Smooth muscle cell (in vitro differentiated cells): ENCODE data around the gene TECPR2. TPM values are rescaled to one million over a fixed set of nuclear protein-coding genes. Genes with fewer than 3 reads are reported as not detected.

Source experiments
- DNase-seq: peaks from one replicate; lab custom pipeline; 2025; ENCODE audit not compliant: unreplicated experiment; lab: John Stamatoyannopoulos, UW
- H2AFZ ChIP-seq: fragments of 200-600 bp; sonication (generic); 2 replicates; pipeline ENCODE4 v1.6.0; 2016; ENCODE audit warnings: antibody characterized with exemption, low read depth, mild to moderate bottlenecking
- H3F3A ChIP-seq: fragments of 200-600 bp; sonication (generic); 2 replicates; pipeline ENCODE4 v1.6.0; 2017; ENCODE audit warnings: antibody characterized with exemption, low read depth
- H3K27ac ChIP-seq: fragments of 200-600 bp; sonication (generic); 2 replicates; pipeline ENCODE4 v1.5.1; 2016; ENCODE audit warnings: low read depth, mild to moderate bottlenecking
- H3K27me3 ChIP-seq: fragments of 200-600 bp; sonication (generic); 2 replicates; pipeline ENCODE4 v1.6.1; 2016; ENCODE audit warnings: low read depth, mild to moderate bottlenecking
- H3K36me3 ChIP-seq: fragments of 200-600 bp; sonication (generic); 2 replicates; pipeline ENCODE4 v1.5.1; 2016; ENCODE audit warnings: low read depth
- H3K4me1 ChIP-seq: fragments of 200-600 bp; sonication (generic); 2 replicates; pipeline ENCODE4 v1.5.1; 2016; ENCODE audit warnings: low read depth
- H3K4me2 ChIP-seq: fragments of 200-600 bp; sonication (generic); 2 replicates; pipeline ENCODE4 v1.6.0; 2016; ENCODE audit warnings: mild to moderate bottlenecking
- H3K4me3 ChIP-seq: fragments of 200-600 bp; sonication (generic); 2 replicates; pipeline ENCODE4 v1.5.1; 2016; ENCODE audit warnings: mild to moderate bottlenecking
- H3K79me2 ChIP-seq: fragments of 200-600 bp; sonication (generic); 2 replicates; pipeline ENCODE4 v1.6.0; 2016; ENCODE audit warnings: low read depth, mild to moderate bottlenecking
- H3K9ac ChIP-seq: fragments of 200-600 bp; sonication (generic); 2 replicates; pipeline ENCODE4 v1.6.0; 2016; ENCODE audit warnings: low read depth
- H3K9me3 ChIP-seq: fragments of 200-600 bp; sonication (generic); replicated peaks from 2 replicates; pipeline ENCODE4 v1.5.1; 2016; ENCODE audit warnings: low read depth
- H4K20me1 ChIP-seq: fragments of 200-600 bp; sonication (generic); 2 replicates; pipeline ENCODE4 v1.6.0; 2016; ENCODE audit warnings: low read depth
- WGBS: methylation state at CpG from one replicate; pipeline ENCODE4 v1.1.7; 2016; ENCODE audit warnings: low lambda C conversion rate; 5-methylcytosine and 5-hydroxymethylcytosine counted together
- polyA plus RNA-seq: library from polyadenylated mRNA; unstranded; fragments of >200 nt; fragmentation: Nextera tagmentation; extraction: Ambion mirVana; gene quantifications from 2 replicates; pipeline ENCODE4 v1.2.1, GENCODE V29; 2016
- total RNA-seq: library from RNA; depleted of rRNA; stranded (reverse); fragments of >200 nt; gene quantifications from 2 replicates; pipeline ENCODE4 v1.2.3, GENCODE V29; 2014
- TF ChIP-seq, protein P1 (sequence below): fragments of 200-600 bp; sonication (generic); IDR thresholded peaks from 2 replicates; pipeline ENCODE4 v1.5.1; 2017; ENCODE audit warnings: borderline replicate concordance, mild to moderate bottlenecking, antibody characterized with exemption; ENCODE audit not compliant: insufficient read depth, poor library complexity, severe bottlenecking

TECPR2 gene
- total and polyA plus RNA-seq, 2 experiments from 2014 or later, result 11.0 to 12.2 TPM

DNA sequence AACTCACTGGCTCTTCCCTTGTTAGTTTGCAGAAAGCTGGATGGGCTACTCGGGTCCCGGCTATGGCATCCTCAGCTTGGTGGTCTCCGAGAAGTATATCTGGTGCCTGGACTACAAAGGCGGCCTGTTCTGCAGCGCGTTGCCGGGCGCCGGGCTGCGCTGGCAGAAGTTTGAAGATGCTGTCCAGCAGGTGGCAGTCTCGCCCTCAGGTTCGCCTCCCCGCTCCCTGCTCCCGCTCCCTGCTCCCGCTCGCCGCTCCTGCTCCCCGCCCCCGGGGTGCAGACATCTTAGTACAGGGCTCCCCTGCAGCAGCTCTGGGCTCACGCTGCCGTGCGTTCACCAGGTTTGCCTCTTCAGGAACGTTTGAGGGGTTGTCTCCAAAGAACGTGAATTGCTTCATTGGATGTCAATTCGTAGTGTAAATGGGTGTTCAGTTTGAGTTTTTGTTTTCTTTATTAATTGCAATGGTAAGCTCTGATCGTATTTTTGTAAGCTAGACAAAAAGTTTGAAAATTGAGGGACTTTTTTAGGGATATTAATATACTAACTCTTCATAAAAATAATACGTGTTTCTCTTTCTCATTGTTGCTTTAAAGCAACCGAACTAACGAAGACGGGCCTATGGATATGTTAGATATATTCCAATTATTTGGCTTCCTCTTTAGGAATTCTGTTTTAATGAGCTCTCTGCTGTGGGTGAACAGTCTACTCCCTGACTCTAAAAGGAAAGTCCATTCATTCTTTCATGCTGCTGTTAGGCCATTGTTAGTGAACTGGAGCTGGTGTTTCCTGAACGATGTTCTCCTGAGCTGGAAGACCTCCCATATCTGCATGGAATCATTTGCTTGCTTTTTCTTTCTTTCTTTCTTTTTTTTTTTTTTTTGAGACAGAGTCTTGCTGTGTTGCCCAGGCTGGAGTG, 75.5 kb downstream of the TECPR2 start:
- Histone ChIP-seq H3K4me1 (peaks cover 4% of the 10 kb centered on the region), H3K4me2 (peak overlapping the region; percentile 75), H3K79me2 (no peaks in the 10 kb centered on the region), H4K20me1 (no peaks in the 10 kb centered on the region), H3K9ac (no peak overlapping the region), H3K27me3 (no peaks in the 10 kb centered on the region), H3K9me3 (no peaks in the 10 kb centered on the region), H3K4me3 (peak overlapping the region; percentile 33), H2AFZ (no peak overlapping the region), H3K27ac (no peak overlapping the region), H3K36me3 (no peaks in the 10 kb centered on the region), H3F3A (no peaks in the 10 kb centered on the region)
- WGBS, result 37% methylated on average over 26 of the region's 31 CpGs
- TF ChIP-seq, protein P1, sequence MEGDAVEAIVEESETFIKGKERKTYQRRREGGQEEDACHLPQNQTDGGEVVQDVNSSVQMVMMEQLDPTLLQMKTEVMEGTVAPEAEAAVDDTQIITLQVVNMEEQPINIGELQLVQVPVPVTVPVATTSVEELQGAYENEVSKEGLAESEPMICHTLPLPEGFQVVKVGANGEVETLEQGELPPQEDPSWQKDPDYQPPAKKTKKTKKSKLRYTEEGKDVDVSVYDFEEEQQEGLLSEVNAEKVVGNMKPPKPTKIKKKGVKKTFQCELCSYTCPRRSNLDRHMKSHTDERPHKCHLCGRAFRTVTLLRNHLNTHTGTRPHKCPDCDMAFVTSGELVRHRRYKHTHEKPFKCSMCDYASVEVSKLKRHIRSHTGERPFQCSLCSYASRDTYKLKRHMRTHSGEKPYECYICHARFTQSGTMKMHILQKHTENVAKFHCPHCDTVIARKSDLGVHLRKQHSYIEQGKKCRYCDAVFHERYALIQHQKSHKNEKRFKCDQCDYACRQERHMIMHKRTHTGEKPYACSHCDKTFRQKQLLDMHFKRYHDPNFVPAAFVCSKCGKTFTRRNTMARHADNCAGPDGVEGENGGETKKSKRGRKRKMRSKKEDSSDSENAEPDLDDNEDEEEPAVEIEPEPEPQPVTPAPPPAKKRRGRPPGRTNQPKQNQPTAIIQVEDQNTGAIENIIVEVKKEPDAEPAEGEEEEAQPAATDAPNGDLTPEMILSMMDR, result peak; percentile 72
- peak; percentile 49 for DNase-seq

DNA sequence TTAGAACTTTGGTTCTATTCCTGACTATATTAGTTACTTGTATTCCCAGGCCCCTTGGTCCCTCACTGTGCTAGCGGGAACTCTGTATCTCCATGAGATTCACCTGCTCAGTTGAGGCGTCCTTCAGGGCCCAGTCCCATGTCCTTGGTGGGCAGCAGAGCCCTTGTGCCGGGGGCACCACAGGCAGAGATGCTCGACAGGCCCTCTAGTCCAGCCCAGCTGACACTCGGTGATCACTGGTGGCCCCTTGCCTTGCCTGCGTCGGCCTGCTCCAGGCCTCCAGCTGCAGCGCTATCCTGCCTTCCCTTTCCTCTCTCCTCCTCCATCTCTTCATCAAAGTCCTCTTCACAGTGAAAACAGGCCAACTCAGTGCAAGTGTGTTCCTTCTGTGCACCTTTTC, 76.8 kb downstream of the TECPR2 start:
- H3K4me1 ChIP-seq, result peaks cover 4% of the 10 kb centered on the region
- H3K27ac ChIP-seq, result no peak overlapping the region
- no peak overlapping the region for H3K4me2 ChIP-seq
- no peaks in the 10 kb centered on the region for H3K27me3 ChIP-seq
- H3K36me3 ChIP-seq, result no peaks in the 10 kb centered on the region
- H3K4me3 ChIP-seq, result no peak overlapping the region
- no peak overlapping the region for H2AFZ ChIP-seq
- TF ChIP-seq, protein P1, result no peak
- H3K9ac ChIP-seq, result no peak overlapping the region
- 95% methylated on average over 8 of the region's 8 CpGs for WGBS
- H4K20me1 ChIP-seq, result no peaks in the 10 kb centered on the region
- no peaks in the 10 kb centered on the region for H3K79me2 ChIP-seq
- no peaks in the 10 kb centered on the region for H3K9me3 ChIP-seq
- H3F3A ChIP-seq, result no peaks in the 10 kb centered on the region
- DNase-seq, result no peak

DNA sequence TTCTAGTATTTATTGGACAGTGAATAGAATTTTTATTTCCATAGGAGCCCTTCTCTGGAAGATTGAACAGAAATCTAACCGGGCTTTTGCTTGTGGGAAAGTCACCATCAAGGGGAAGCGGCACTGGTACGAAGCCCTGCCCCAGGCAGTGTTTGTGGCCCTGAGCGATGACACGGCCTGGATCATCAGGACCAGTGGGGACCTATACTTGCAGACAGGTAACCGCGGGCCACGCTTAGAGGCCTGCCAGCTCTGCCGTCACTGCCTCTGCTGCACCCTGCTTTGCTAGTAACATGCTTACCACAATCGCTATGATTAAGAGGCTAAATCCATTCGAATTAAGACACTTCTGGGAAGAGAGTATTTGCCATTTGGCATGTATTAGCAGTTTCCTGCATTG, 77.7 kb downstream of the TECPR2 start:
- Histone ChIP-seq H3K9me3 (no peaks in the 10 kb centered on the region), H3K4me3 (no peak overlapping the region), H3F3A (no peaks in the 10 kb centered on the region), H3K4me1 (peaks cover 4% of the 10 kb centered on the region), H3K36me3 (no peaks in the 10 kb centered on the region), H2AFZ (no peak overlapping the region), H3K9ac (no peak overlapping the region), H3K4me2 (no peak overlapping the region), H3K79me2 (no peaks in the 10 kb centered on the region), H4K20me1 (no peaks in the 10 kb centered on the region), H3K27me3 (no peaks in the 10 kb centered on the region), H3K27ac (no peak overlapping the region)
- whole genome bisulfite sequencing, result 94% methylated on average over 11 of the region's 11 CpGs
- no peak for DNase-seq
- TF ChIP-seq, protein P1, result no peak
